SH-SY5Y (cell line): ENCODE results near the gene CLEC14A.

Experiments used
- GATA2 ChIP-seq: IDR thresholded peaks from 2 replicates; pipeline ENCODE4 v1.6.1; 2011; ENCODE audit warnings: mild to moderate bottlenecking, low read depth, low read length
- GATA3 ChIP-seq: IDR thresholded peaks from 2 replicates; pipeline ENCODE4 v1.6.1; 2011; ENCODE audit warnings: low read depth, mild to moderate bottlenecking, low read length, moderate library complexity

DNA sequence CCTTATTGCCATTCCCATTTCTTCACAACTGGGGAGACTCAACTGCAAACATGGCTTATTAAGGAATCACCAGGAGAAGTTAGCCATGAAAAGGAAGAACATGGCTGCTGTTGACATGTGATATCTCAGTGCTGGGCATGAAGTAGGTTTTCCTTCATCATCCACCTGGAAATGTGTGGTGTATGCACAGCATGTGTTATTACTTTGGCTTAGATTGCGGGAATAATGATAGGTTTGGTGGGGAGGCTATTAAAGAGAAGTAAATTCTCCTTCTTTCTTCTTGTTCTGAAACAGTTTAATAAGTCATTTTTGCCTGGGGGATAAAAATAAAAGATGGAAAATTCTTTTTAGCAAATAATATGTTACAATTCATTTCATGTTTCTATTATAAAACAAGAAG, 23.7 kb upstream of the CLEC14A start:
- TF ChIP-seq GATA2: no peak
- TF ChIP-seq GATA3: no peak
